Measurements from ENCODE around the gene SLC6A11. TPM values are rescaled to one million over a fixed set of nuclear protein-coding genes. Genes with fewer than 3 reads are reported as not detected.

Gene SLC6A11
- total RNA-seq, 1 donor = not detected

DNA sequence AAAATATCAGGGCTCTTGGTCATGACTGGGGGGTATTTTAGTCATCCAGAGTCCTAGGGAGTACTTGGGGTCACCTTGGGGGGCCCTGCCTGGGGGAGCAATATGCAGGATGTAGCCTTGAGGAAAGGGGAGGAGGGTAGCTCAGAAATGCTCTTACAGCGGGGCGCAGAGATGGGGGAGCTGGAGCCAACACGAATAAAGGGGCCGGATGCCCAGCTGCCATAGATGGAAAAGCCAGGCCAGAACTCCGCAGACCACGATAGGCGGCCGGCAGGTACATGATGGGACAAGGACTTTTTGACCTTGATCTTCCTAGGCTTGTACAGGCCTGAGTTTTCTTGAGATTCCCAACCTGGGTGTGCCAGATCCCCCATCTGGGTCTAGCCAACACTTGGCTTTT lies 128.8 kb downstream of the SLC6A11 start:
- H3K4me2 ChIP-seq (ENCODE audit: insufficient read depth, low read length) = no peak overlapping the region
- H3K36me3 ChIP-seq (ENCODE audit: insufficient read depth, low read length) = no peaks in the 10 kb centered on the region
- H3K9me3 ChIP-seq (ENCODE audit: low read depth, low read length) = no peaks in the 10 kb centered on the region
- no peaks in the 10 kb centered on the region for H3K4me1 ChIP-seq (ENCODE audit: insufficient read depth, low read length)
- peaks cover 26% of the 10 kb centered on the region for H3K27me3 ChIP-seq (ENCODE audit: insufficient read depth, low read length)
- no peaks in the 10 kb centered on the region for H3K79me2 ChIP-seq (ENCODE audit: insufficient read depth, low read length)
- no peak for DNase-seq (ENCODE audit: insufficient read length, low spot score, missing footprints)
- TF ChIP-seq, protein P1, sequence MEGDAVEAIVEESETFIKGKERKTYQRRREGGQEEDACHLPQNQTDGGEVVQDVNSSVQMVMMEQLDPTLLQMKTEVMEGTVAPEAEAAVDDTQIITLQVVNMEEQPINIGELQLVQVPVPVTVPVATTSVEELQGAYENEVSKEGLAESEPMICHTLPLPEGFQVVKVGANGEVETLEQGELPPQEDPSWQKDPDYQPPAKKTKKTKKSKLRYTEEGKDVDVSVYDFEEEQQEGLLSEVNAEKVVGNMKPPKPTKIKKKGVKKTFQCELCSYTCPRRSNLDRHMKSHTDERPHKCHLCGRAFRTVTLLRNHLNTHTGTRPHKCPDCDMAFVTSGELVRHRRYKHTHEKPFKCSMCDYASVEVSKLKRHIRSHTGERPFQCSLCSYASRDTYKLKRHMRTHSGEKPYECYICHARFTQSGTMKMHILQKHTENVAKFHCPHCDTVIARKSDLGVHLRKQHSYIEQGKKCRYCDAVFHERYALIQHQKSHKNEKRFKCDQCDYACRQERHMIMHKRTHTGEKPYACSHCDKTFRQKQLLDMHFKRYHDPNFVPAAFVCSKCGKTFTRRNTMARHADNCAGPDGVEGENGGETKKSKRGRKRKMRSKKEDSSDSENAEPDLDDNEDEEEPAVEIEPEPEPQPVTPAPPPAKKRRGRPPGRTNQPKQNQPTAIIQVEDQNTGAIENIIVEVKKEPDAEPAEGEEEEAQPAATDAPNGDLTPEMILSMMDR (IDR thresholded peaks at IDR 0.05; ENCODE audit: extremely low read depth, low read depth, low read length) = no peak
- H3K4me3 ChIP-seq (ENCODE audit: insufficient read depth, low read length) = no peak overlapping the region
- no peaks in the 10 kb centered on the region for H4K20me1 ChIP-seq (ENCODE audit: insufficient read depth, low read length)
- no peak overlapping the region for H2AFZ ChIP-seq (ENCODE audit: low read length)
- no peak overlapping the region for H3K27ac ChIP-seq (ENCODE audit: low read depth, low read length)

DNA sequence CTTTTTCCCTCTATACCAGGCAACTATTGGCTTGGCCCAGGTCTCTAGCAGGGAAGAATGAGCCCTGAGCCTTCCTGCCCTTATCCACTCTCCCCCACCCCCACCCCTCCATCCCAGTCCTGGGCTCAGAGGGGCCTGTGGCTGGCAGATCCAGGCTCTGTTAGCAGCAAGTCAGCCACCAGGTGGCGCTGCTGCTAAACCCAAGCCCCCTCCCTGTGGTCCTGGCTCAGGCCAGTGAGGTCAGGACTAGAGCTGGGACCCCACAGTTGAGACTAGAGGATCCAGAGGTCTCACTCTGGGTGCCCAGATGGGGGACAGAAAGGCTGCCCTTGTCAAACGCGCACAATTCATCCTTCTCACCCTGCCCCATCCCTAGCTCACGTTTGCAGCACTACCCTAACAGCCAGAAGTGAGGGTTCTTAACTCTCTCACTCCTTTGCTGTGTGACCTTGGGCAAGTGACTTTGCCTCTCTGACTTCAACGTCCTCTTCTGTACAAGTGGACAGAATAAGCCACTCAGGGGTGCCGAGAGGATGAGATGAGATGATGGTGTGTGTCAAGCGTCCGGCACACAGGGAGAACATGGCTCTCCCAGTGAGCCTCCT lies 129.8 kb downstream of the SLC6A11 start:
- Histone ChIP-seq H3K9me3 (ENCODE audit: low read depth, low read length) (no peaks in the 10 kb centered on the region), H3K4me2 (ENCODE audit: insufficient read depth, low read length) (no peak overlapping the region), H3K27ac (ENCODE audit: low read depth, low read length) (no peak overlapping the region), H2AFZ (ENCODE audit: low read length) (no peak overlapping the region), H3K4me1 (ENCODE audit: insufficient read depth, low read length) (no peaks in the 10 kb centered on the region), H3K27me3 (ENCODE audit: insufficient read depth, low read length) (peaks cover 28% of the 10 kb centered on the region), H3K79me2 (ENCODE audit: insufficient read depth, low read length) (no peaks in the 10 kb centered on the region), H3K4me3 (ENCODE audit: insufficient read depth, low read length) (no peak overlapping the region), H4K20me1 (ENCODE audit: insufficient read depth, low read length) (no peaks in the 10 kb centered on the region), H3K36me3 (ENCODE audit: insufficient read depth, low read length) (no peaks in the 10 kb centered on the region)
- DNase-seq (ENCODE audit: insufficient read length, low spot score, missing footprints) = peak; percentile 91
- TF ChIP-seq, protein P1 (IDR thresholded peaks at IDR 0.05; ENCODE audit: extremely low read depth, low read depth, low read length) = peak; percentile 76

DNA sequence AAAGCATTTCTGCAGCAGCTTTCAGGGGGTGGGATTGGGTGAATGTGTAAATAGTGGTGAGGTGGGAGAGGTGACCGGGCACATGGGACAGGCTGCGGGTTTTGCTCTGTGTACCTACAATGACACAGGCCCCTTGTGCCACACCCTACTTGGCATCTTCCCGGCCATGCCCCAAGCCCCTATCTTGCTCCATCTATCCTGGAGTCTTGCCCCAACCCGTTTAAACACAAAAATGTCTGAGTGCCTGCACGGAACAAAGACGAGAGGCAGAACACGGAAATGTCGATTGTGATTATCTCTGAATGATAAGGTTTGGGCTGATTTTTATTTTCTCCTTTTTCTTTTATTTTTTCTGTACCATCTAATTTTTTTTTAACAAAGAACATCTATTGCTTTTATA lies 130.5 kb downstream of the SLC6A11 start:
- Histone ChIP-seq H3K4me1 (ENCODE audit: insufficient read depth, low read length) (no peaks in the 10 kb centered on the region), H4K20me1 (ENCODE audit: insufficient read depth, low read length) (no peaks in the 10 kb centered on the region), H2AFZ (ENCODE audit: low read length) (no peak overlapping the region), H3K36me3 (ENCODE audit: insufficient read depth, low read length) (no peaks in the 10 kb centered on the region), H3K4me2 (ENCODE audit: insufficient read depth, low read length) (no peak overlapping the region), H3K9me3 (ENCODE audit: low read depth, low read length) (no peaks in the 10 kb centered on the region), H3K4me3 (ENCODE audit: insufficient read depth, low read length) (no peak overlapping the region), H3K27me3 (ENCODE audit: insufficient read depth, low read length) (peaks cover 28% of the 10 kb centered on the region), H3K79me2 (ENCODE audit: insufficient read depth, low read length) (no peaks in the 10 kb centered on the region), H3K27ac (ENCODE audit: low read depth, low read length) (no peak overlapping the region)
- no peak for DNase-seq (ENCODE audit: insufficient read length, low spot score, missing footprints)
- TF ChIP-seq, protein P1 (IDR thresholded peaks at IDR 0.05; ENCODE audit: extremely low read depth, low read depth, low read length) = no peak

DNA sequence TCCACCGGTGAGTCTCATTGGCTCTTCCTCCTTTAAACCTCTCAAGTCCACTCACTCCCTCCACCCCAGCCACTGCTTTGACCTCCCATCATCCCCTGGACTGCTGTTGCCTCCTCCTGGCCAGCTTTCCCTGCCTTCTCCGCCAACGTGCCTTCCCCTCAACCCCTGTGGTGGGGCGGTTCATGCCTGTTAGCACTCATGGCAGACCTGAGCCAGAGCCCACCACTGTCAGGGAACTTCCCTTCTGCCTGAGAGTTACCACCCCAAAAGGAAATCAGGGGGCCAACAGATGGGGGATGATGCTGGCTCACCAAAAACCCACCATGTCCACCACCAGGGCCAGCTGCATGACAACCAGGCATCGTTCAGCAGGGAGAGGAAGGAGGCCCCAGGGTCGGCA lies 132.3 kb downstream of the SLC6A11 start:
- TF ChIP-seq, protein P1 (IDR thresholded peaks at IDR 0.05; ENCODE audit: extremely low read depth, low read depth, low read length) = no peak
- no peak for DNase-seq (ENCODE audit: insufficient read length, low spot score, missing footprints)
- Histone ChIP-seq H3K27me3 (ENCODE audit: insufficient read depth, low read length) (peaks cover 28% of the 10 kb centered on the region), H2AFZ (ENCODE audit: low read length) (no peak overlapping the region), H3K36me3 (ENCODE audit: insufficient read depth, low read length) (no peaks in the 10 kb centered on the region), H3K4me1 (ENCODE audit: insufficient read depth, low read length) (no peaks in the 10 kb centered on the region), H3K4me3 (ENCODE audit: insufficient read depth, low read length) (no peak overlapping the region), H3K79me2 (ENCODE audit: insufficient read depth, low read length) (no peaks in the 10 kb centered on the region), H3K4me2 (ENCODE audit: insufficient read depth, low read length) (no peak overlapping the region), H3K27ac (ENCODE audit: low read depth, low read length) (no peak overlapping the region), H3K9me3 (ENCODE audit: low read depth, low read length) (no peaks in the 10 kb centered on the region), H4K20me1 (ENCODE audit: insufficient read depth, low read length) (no peaks in the 10 kb centered on the region)
